Ramos (cell line): ENCODE data around the gene TSHZ1.

Source experiments
- in situ Hi-C: fragments of 300-500 bp; cut with MboI; formaldehyde crosslinking; loops from one replicate; pipeline ENCODE4 v1.14.3; 2022; ENCODE audit warnings: low sequenced_read_pairs; ENCODE audit not compliant: unreplicated experiment

Gene TSHZ1

GRCh38 chr18:75219745-75220375 lies 9.3 kb downstream of the TSHZ1 start:
- in situ Hi-C loops: no loop called here

- in situ Hi-C loops: no loop called here
Observed at GRCh38 chr18:75220551-75221355, 10.2 kb downstream of the TSHZ1 start.

GRCh38 chr18:75221397-75221796 lies 10.8 kb downstream of the TSHZ1 start:
- in situ Hi-C loops: no loop called here

- in situ Hi-C loops: no loop called here
Observed at GRCh38 chr18:75221897-75222296, 11.3 kb downstream of the TSHZ1 start.

- in situ Hi-C loops: no loop called here
Observed at GRCh38 chr18:75222407-75222806, 11.8 kb downstream of the TSHZ1 start.

- in situ Hi-C loops: no loop called here
Observed at GRCh38 chr18:75223687-75224347, 13.2 kb downstream of the TSHZ1 start.

- in situ Hi-C loops: no loop called here
Observed at GRCh38 chr18:75226286-75226955, 15.8 kb downstream of the TSHZ1 start.

GRCh38 chr18:75226956-75227316 lies 16.3 kb downstream of the TSHZ1 start:
- in situ Hi-C loops: no loop called here

GRCh38 chr18:75227535-75228296 lies 17.1 kb downstream of the TSHZ1 start:
- in situ Hi-C loops: no loop called here

GRCh38 chr18:75228967-75229366 lies 18.4 kb downstream of the TSHZ1 start:
- in situ Hi-C loops: no loop called here

GRCh38 chr18:75229437-75229836 lies 18.8 kb downstream of the TSHZ1 start:
- in situ Hi-C loops: no loop called here

- in situ Hi-C loops: no loop called here
Observed at GRCh38 chr18:75230163-75231052, 19.8 kb downstream of the TSHZ1 start.

- in situ Hi-C loops: no loop called here
Observed at GRCh38 chr18:75231053-75231406, 20.4 kb downstream of the TSHZ1 start.

- in situ Hi-C loops: no loop called here
Observed at GRCh38 chr18:75234901-75235300, 24.3 kb downstream of the TSHZ1 start.

- in situ Hi-C loops: no loop called here
Observed at GRCh38 chr18:75235896-75236295, 25.3 kb downstream of the TSHZ1 start.

GRCh38 chr18:75238100-75238499 lies 27.5 kb downstream of the TSHZ1 start:
- in situ Hi-C loops: no loop called here

- in situ Hi-C loops: no loop called here
Observed at GRCh38 chr18:75238786-75239185, 28.2 kb downstream of the TSHZ1 start.

- in situ Hi-C loops: no loop called here
Observed at GRCh38 chr18:75240433-75240832, 29.8 kb downstream of the TSHZ1 start.

- in situ Hi-C loops: no loop called here
Observed at GRCh38 chr18:75241705-75242104, 31.1 kb downstream of the TSHZ1 start.
